ENCODE measurements around the gene AGBL4. TPM values are rescaled to one million over a fixed set of nuclear protein-coding genes. Genes with fewer than 3 reads are reported as not detected.

AGBL4 gene
- total RNA-seq, 1 donor from 2014 or later: not detected

GRCh38 chr1:48493041-48493440, 1530.7 kb downstream of the AGBL4 start:
- Histone ChIP-seq H3K9me3 (no peaks in the 10 kb centered on the region), H3K27me3 (no peaks in the 10 kb centered on the region), H3K36me3 (no peaks in the 10 kb centered on the region), H3K27ac (no peak overlapping the region), H3K4me1 (peaks cover 0 to 3% of the 10 kb centered on the region in 2 donors), H3K4me3 (no peak overlapping the region)
- intact Hi-C loops (cut with DNase I): no loop called here
- TF ChIP-seq CTCF (IDR thresholded peaks at IDR 0.05): no peak
- DNase-seq (ENCODE audit: low spot score in 2 of 2): no peak

DNA sequence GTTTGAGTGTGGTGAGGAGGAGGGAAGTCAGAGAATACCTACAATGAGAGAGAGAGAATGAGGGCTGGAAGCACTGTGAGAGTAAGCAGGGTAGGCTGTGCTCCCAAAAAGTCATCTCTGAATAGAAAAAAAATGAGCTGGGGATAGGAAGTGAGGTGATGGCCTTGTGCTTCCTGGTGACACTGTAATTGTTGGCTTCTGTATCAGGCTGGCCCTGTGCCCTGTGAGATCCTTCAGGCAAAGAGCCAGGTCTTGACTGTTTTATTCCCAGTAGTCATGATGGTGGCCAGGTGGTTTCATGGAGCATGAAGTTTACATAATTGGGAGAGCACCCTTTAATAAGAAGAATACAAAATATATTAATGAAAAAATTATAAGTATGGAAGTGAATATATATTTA, 1531.4 kb downstream of the AGBL4 start:
- no peak for DNase-seq (ENCODE audit: low spot score in 2 of 2)
- intact Hi-C loops (cut with DNase I): no loop called here
- Histone ChIP-seq H3K4me1 (peaks cover 0 to 3% of the 10 kb centered on the region in 2 donors), H3K27me3 (no peaks in the 10 kb centered on the region), H3K9me3 (no peaks in the 10 kb centered on the region), H3K36me3 (no peaks in the 10 kb centered on the region), H3K27ac (no peak overlapping the region), H3K4me3 (no peak overlapping the region)
- TF ChIP-seq CTCF (IDR thresholded peaks at IDR 0.05): no peak

DNA sequence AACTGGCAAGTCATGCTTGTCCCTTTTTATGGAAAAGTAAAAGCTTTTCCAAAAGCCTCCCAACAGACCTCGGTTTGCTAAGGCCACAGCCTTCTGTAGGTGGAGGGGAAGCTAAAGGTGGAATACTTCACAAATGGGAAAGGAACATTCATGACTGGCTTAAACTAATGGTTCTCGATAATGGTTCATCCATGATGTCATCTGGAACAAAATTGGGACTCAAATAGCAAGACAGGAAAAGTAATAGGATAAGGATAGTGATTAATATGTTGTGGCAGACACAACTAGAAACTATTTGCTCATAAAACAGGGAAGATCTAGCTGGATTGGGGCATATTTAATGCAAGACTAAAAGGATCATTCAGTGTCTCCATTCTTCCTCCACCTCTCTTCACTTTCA, 1535.0 kb downstream of the AGBL4 start:
- no peak overlapping the region for H3K4me3 ChIP-seq
- H3K9me3 ChIP-seq: no peaks in the 10 kb centered on the region
- DNase-seq (ENCODE audit: low spot score in 2 of 2): no peak
- no peak overlapping the region for H3K27ac ChIP-seq
- H3K36me3 ChIP-seq: no peaks in the 10 kb centered on the region
- H3K4me1 ChIP-seq: no peaks in the 10 kb centered on the region
- no peaks in the 10 kb centered on the region for H3K27me3 ChIP-seq
- TF ChIP-seq CTCF (IDR thresholded peaks at IDR 0.05): no peak
- intact Hi-C loops (cut with DNase I): no loop called here

Other genes starting within 250 kb of the AGBL4 start
- not detected for gene ELAVL4, start 85.0 kb upstream of the AGBL4 start, total RNA-seq